ENCODE data around the gene ACTBL2. TPM values are rescaled to one million over a fixed set of nuclear protein-coding genes. Genes with fewer than 3 reads are reported as not detected.
"Not testable (repeated sequence)": the region's sequence is repeated elsewhere in the genome, so short reads cannot be mapped to it uniquely, and the experiment has no call there.

The ACTBL2 gene
- under 1 TPM in 1 of 3 donors, not detected in 2; 0.01 TPM for polyA plus RNA-seq

DNA sequence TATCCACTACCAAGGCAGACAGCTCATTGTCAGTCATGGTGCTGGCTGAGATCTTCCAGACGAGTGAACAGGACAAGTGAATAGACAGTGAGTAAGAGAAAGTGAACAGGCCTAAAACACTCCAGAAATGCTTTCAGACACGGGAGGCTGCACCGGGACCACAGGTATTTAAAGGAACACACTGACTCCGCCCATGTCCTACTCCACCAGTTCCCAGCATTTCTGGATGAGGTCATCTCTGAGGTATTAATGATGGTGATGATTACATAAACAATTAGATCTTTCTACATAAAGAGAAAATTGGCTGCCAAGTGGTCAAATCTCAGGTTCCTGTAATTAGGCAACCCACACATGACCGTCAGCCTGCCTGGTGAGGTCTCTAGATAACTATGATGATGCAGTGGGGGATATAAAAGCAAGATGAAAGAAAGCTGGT is at the start of gene ACTBL2:
ACTBL2 (minus strand) TSS at position 141 of the 436 bp plus-strand sequence; CDS start at position 37, 104 bp downstream.
- no peak within 1 kb of the TSS for H3K27ac ChIP-seq (ENCODE audit: low read depth, low read length)

DNA sequence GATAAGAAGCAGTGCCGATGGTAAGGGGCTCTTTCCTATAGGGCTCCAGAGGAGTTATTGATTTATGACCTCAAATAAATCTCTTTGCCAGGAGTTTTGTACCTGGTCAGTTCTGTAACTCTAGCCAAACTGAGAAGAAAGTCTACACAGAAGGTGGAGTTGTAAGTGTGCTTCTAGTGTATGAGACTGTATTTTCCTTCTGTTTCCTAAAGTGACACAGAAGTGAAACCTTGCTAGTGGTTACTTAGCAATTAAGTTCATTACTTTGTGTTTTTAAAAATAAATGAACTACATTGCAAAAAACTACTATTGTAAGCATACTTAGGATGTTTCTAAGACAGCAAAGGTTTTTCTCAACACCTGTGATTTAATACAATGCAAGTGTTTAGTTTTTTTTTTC is 48.7 kb upstream of the ACTBL2 start:
- WGBS, 3 donors: 23 to 91% (median 77%) methylated on average over 1 of the region's 1 CpG
- H3K27ac ChIP-seq (ENCODE audit: low read depth, low read length): no peak overlapping the region

More for the DNA sequence above, at the start of gene ACTBL2:
- WGBS, 3 donors: 82 to 89% (median 84%) methylated on average over 5 of the region's 5 CpGs

DNA sequence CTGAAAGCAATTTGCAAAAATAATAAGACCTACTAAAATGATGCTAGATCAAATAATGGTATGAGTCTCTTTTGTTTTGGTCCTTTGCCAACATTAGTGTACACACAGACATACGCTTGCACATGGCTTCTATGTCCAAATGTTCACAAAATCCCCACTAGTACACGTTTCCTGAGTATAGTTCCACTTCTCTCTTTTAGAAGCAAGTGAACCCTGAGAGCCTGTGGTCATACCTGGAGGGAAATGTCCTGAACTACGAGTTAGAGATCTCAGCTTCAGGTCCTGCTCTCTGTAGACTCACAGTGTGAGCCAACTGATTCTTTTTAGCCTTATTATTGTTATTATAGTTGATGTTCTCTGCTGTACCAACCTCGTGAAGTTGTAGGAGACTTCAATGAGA is 47.3 kb upstream of the ACTBL2 start:
- 68 to 82% (median 79%) methylated on average over 4 of the region's 4 CpGs for WGBS, 3 donors
- no peak overlapping the region for H3K27ac ChIP-seq (ENCODE audit: low read depth, low read length)

DNA sequence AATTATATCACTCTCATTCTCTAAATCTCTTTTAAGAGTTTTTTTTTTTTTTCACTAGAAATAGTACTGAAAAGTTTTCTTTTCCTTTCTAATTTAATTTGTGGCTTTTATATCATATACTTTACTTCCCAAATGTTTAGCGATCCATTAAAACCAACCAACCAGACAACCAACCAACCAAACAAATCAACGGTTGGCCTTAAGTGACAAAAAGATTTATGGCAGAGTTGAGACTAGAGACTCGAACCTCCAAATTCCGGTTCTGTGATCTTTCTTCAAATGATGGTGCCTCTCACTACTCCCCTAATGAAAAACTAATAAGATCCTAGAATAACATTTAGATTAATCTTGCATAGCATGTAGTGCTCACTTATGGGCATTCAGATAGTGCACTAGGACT is 45.3 kb upstream of the ACTBL2 start:
- no peak overlapping the region for H3K27ac ChIP-seq (ENCODE audit: low read depth, low read length)
- WGBS, 3 donors: 72 to 90% (median 89%) methylated on average over 4 of the region's 4 CpGs

DNA sequence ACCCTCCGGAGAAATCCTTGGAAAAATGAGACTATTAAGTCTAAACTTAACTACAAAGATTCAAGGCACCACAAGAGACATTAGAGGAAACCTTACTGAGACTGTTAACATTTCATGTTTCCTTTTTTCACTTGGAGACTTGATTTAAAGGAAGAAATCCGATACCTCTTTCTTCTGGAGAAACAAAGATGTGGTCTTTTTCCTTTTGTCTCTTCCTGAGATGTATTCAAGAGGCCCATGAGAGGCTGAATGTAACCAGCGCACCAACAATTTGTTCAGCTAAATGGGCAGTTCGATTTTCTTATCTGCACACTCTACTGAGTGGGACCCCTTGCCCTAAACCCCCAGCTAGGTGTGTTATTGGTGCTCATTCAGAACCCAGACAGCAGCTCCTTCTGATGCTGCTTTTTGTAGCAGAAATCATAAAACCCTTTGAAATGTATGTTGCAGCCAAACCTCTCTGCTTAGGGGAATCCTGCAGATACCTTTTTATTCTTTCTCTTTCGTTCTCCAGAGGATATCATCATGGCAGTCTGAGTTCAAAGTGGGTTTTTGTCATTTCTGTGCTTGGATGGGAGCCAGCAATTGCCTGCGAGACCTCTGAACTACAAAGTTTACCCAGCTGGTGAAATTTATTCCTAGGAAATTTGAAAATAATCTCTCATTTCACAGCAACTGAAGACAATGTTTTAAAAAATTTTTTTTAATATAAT is 41.9 kb upstream of the ACTBL2 start:
- no peak overlapping the region for H3K27ac ChIP-seq (ENCODE audit: low read depth, low read length)
- WGBS, 3 donors: 65 to 69% (median 66%) methylated on average over 6 of the region's 6 CpGs

DNA sequence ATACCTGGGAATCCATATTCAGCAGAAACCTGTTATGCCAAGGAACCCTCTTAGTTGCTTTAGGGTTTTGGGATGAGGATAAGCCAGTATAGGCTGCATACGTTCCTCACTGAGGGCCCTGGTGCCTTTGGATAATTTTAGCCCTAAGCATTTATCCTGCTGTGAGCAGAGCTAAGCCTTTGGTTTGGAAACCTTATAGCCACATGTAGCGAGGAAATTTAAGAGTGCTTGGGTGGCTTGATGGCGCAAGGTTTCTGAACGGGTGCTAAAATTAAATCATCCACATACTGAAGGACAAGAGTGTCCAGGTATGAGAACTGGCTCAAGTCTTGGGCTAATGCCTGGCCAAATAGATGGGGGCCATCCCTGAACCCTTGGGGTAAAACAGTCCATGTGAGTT is 39.9 kb upstream of the ACTBL2 start:
- H3K27ac ChIP-seq (ENCODE audit: low read depth, low read length): not testable (repeated sequence)
- 90 to 95% (median 90%) methylated on average over 4 of the region's 4 CpGs for WGBS, 3 donors

DNA sequence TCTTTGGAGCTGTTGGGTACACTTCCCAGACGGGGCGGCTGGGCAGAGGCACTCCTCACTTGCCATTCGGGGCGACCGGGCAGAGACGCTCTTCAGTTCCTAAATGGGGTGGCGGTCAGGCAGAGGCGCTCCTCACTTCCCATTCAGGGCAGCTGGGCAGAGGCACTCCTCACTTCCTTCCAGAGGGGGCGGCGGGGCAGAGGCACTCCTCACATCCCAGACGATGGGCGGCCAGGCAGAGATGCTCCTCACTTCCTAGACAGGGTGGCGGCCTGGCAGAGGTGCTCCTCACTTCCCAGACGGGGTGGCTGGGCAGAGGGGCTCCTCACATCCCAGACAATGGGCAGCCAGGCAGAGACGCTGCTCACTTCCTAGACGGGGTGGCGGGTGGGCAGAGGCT is 35.8 kb upstream of the ACTBL2 start:
- not testable (repeated sequence) for H3K27ac ChIP-seq (ENCODE audit: low read depth, low read length)
- 94 to 96% (median 94%) methylated on average over 17 of the region's 17 CpGs for WGBS, 3 donors

DNA sequence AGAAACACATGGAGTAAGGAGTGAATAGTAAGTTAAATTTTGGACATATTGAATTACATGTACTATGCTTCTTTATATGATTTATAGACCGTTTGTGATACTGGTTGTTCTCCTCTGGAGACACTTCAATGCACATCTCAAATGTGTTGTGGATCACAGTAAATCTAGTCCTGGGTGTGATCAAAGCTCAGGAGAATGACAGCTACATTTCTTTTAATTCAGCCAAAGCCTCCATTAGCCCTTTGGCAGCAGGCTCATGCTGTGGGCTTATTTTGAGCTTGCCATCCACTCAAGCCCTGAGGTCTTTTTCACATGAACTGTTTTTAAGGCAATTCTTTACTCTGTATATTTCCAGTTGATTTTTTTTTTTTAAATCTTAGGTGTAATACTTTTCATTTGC is 34.6 kb upstream of the ACTBL2 start:
- no peak overlapping the region for H3K27ac ChIP-seq (ENCODE audit: low read depth, low read length)
- WGBS, 3 donors: 69 to 94% (median 73%) methylated on average over 1 of the region's 1 CpG

DNA sequence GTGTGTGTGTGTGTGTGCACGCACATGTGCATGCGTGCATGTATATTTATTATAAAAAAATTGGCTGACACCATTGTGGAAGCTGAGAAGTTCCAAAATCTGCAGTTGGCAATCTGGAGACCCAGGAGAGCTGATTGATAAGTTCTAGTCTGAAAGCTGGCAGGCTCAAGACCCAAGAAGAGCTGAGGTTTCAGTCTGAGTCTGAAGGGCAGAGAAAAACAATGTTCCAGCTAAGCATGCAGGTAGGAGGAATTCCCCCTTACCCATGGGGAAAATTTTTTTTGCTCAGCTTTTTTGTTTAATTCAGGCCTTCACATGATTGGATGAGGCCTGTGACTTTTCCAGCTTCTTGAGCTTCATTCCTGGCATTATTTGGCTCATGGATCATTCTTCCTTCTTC is 31.2 kb upstream of the ACTBL2 start:
- 88 to 94% (median 91%) methylated on average over 2 of the region's 2 CpGs for WGBS, 3 donors
- no peak overlapping the region for H3K27ac ChIP-seq (ENCODE audit: low read depth, low read length)

DNA sequence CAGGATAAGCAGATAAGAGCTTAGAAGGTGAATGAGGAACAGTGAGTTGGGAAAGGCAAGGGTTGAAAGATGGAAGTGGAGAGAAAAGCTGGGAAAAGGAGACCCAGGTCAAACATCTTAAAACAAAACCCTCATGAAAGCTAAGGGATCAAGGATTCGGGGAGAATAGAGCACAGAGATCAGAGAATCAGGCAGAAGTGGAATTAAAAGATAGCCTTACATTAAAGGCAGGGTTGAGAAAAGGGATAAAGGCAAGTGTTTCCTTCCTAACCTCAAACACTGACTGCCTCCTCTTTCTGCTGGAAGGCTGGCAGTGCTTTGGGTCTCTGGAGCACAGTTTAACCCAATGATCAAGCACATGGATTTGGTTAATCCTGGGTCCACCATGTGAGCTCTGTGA is 28.7 kb upstream of the ACTBL2 start:
- 79 to 93% (median 90%) methylated on average over 1 of the region's 1 CpG for WGBS, 3 donors

DNA sequence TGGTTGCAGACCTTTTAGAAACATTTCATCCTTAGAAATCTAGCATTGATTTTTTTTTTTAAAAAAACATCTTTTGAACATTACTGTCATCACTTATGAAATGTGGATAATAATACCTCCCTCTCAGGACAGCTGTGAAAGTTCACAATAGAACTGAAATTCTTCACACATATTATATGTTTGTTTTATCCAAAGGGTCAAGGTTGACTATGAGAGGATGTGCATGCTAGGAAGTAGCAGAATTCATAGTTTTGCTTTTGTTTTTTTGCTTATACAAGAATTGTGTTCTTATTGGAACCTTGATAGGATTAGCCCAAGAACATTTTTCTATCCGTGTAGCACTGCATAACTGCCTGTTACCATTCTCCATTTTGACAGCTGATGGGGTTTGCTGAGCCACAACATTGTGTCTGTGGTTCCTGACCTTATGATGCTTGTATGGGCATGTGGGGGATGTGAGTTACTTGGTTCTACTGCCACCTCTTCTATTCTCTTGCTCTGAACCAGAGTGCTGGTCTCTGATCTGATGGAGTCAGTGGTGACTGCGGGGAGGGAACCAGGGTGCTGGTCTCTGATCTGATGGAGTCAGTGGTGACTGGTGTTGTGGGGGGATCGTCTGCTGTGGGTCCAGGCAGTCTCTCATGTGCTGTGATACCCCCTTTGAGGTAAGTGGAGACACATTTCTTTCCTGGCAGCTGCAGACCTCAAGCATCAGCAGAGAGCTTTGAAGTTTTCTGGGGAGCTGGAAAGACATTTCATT is 27.1 kb upstream of the ACTBL2 start:
- 76 to 83% (median 80%) methylated on average over 3 of the region's 3 CpGs for WGBS, 3 donors
- no peak overlapping the region for H3K27ac ChIP-seq (ENCODE audit: low read depth, low read length)

More for the DNA sequence above, 28.7 kb upstream of the ACTBL2 start:
- no peak overlapping the region for H3K27ac ChIP-seq (ENCODE audit: low read depth, low read length)

DNA sequence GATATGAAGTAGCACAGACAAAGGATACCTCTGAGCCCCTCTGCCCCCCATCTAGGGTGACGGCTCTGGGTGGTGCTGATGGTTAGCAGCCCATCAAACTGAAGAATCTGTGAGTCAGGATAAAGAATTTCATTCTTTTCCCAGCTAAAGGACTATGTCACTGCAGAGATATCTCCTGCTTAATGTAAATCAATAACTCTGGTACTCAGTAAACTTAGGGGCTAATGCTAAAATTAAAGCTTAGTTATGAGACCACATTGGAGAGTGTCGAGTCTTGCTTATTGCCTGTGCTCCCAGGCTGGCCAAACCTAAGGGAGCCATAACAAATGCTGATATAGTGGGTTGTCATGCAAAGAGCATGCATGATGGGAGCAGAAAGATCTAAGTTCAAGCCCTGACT is 25.6 kb upstream of the ACTBL2 start:
- 68 to 91% (median 91%) methylated on average over 2 of the region's 2 CpGs for WGBS, 3 donors
- no peak overlapping the region for H3K27ac ChIP-seq (ENCODE audit: low read depth, low read length)

DNA sequence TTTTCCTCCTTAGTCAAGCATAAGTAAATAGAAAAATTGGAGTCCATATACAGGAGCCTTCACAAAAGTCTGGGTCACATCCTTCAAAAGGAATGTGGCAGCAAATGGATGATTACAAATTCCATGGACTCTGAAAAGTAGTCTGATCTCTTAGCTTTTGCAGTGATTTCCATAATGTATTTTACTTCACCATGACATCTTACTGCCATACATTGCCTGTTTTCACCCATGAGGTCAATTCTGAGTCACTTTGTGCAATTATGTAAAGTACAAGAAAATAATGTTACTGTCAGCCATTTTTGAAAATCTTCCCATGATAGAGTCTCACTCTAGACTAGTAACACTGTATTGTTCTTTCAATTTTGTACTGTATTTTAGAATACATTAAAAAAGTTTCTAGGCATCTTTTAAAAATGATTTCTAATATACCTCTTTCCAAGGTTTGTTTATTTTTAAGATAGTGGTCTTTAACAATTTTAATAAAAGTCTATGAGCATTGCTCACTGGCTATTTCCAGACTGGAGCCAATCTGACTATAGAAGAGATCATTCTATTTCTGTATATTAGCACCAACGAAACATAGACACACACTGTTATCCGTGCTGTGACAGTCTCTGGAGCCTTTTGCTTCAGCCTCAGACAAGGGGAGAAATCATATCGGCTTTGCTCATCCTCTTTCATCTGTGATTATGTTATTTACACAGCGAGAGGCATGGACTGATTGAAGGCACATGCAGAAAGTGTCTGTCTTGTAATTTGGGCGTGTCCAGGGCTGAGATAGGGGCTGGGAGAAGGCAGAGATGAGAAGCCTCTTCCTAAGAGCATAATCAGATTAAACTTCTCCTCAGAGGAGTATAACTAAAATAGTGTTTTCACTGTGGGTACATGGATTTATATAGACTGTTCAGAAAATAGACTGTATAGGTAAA is 22.9 kb upstream of the ACTBL2 start:
- WGBS, 3 donors: 89 to 91% (median 90%) methylated on average over 5 of the region's 5 CpGs
- no peak overlapping the region for H3K27ac ChIP-seq (ENCODE audit: low read depth, low read length)

DNA sequence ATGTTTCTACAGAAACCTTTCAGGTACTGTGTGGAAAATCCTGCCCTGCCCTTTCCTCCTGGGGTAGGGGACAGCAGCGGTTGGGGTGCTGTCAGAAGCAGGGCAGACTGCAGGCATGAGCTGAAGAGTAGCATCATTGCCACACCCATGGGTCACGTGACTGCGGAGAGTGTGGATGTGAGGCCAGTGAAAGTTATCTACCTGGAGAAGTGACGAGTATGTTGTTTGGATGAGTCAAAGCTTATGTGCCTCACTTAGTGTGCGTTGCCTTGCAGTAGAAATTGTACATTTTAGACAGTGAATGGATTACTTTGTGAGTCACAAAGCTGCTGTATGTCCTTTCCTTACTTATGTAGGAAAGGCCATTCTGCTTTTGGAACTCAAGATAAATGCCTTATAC is 21.7 kb upstream of the ACTBL2 start:
- no peak overlapping the region for H3K27ac ChIP-seq (ENCODE audit: low read depth, low read length)

DNA sequence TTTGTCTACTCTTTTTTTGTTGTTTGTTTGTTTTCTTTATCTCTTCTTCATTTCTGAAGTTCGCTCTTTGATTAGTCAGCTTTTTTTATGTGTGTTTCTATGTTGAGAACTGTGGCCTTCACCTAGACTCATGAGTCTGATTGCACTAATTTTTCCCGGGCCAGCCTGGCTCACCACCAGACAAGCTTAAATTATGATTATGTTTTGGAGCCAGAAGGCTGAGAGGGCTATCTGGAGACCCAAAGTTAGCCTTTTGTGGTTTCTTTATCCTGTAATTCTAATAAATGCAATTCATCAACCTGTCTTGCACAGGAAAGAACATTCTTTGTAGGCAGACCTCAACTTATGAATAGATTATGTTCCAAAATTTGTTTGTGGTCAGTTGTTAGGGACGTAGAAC is 20.8 kb upstream of the ACTBL2 start:
- 21 to 35% (median 35%) methylated on average over 3 of the region's 3 CpGs for WGBS, 3 donors
- H3K27ac ChIP-seq (ENCODE audit: low read depth, low read length): no peak overlapping the region

More for the DNA sequence above, 21.7 kb upstream of the ACTBL2 start:
- 92 to 96% (median 94%) methylated on average over 5 of the region's 5 CpGs for WGBS, 3 donors

DNA sequence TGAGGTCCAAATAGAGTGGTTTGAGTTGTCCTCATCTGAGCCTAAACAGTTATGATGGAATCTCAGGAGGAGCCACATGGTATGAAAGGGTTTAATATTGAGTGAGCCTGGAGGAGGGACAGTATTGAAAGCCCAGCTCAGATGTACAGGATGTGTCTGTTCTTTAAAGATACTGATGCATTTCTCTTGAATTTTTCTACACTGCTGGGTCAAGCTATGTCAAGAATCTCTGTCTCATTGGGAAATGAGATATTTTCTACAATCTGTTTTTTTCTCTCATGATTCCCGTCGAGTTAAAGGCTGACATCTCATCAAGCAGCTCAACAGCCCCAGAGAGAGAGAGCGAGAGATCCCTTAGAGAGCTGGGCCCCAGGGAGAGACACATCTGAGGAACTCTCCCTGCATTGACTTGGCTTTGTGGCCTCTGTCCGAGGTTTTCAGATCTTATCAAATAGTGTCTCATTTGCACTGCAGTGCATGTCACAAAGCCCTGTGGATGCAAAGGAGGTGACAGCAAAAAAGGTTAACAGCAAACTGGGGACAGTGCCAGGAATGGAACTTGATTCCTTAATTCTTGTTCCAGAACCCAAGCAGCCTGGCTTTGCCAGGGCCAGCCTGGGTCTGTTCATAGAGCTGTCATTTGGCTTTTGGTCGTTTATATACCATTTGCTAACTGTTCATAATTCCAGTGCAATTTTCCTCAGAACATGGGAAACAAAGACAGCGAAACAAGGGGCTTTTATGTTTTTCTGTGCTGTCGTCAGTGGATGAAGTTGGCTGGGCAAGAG is 19.0 kb upstream of the ACTBL2 start:
- WGBS, 3 donors: 49 to 53% (median 50%) methylated on average over 7 of the region's 7 CpGs
- H3K27ac ChIP-seq (ENCODE audit: low read depth, low read length): no peak overlapping the region

DNA sequence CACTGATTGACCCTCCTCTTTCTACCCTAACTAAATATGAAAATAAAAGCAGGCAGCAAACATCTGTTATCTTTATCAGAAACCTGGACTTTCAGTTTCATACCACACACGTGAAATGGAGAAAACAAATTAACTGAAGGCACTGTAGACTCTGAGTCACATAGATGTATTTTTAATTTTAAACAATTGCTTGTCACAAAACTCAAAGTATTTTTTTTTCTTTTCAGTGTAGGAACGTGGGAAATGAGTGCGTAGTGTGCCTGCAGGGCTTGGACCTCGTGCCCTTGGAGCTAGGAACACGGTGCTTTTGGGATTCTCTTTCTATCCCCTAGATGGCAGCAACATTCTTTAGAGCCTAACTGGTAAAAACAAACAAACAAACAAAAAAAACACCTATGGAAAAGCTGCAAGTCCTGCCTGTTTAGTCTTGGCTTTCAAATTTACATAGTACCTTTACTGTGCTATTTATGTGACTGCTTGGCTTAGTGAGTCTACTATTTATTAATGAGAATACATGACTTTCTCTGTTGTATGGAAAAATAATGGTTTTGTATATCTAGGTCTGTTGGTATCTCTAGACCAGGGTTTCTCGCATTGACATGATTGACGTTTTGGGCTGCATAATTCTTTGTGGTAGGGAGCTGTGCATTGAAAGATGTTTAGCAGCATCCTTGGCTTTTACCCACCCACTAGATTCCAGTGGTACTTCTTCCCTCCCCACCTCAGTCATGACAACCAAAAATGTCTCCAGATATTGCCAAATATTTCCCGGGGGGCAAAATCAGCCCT is 16.8 kb upstream of the ACTBL2 start:
- H3K27ac ChIP-seq (ENCODE audit: low read depth, low read length): no peak overlapping the region
- 26 to 29% (median 27%) methylated on average over 8 of the region's 8 CpGs for WGBS, 3 donors

Measured in adipose tissue (tissue), 3 donors.